Kidney (tissue), 14 donors: ENCODE data around the gene NAGA. TPM values are rescaled to one million over a fixed set of nuclear protein-coding genes. Genes with fewer than 3 reads are reported as not detected.

ENCODE experiments used
- DNase-seq, 5 donors: peaks; one replicate each; pipeline ENCODE4 v3.0.0-alpha.2; 2013 to 2020
- FAIRE-seq: peaks from 2 replicates; lab custom pipeline; 2012; peaks lifted over from hg19 to GRCh38; lab: Jason Lieb, UNC
- H3K27ac ChIP-seq, 2 donors: one replicate each; pipeline ENCODE4 v1.7.0; 2013; ENCODE audit warnings: low read depth in 2 of 2, low read length in 2 of 2, inconsistent platforms in 1 of 2
- H3K27me3 ChIP-seq: one replicate; pipeline ENCODE4 v1.7.1; 2013; ENCODE audit warnings: low read length, inconsistent platforms; ENCODE audit not compliant: control insufficient read depth, insufficient read depth
- H3K36me3 ChIP-seq, 3 donors: one replicate each; pipeline versions ENCODE4 v1.7.0 to v1.7.1; 2013; ENCODE audit warnings: low read length in 3 of 3, control low read depth in 1 of 3, inconsistent platforms in 1 of 3; ENCODE audit not compliant: insufficient read depth in 3 of 3, control insufficient read depth in 2 of 3
- H3K4me1 ChIP-seq, 3 donors: one replicate each; pipeline versions ENCODE4 v1.7.0 to v1.7.1; 2013; ENCODE audit warnings: low read length in 3 of 3, inconsistent platforms in 1 of 3, low read depth in 1 of 3; ENCODE audit not compliant: control insufficient read depth in 2 of 3, insufficient read depth in 2 of 3
- H3K4me3 ChIP-seq, 3 donors: one replicate each; pipeline versions ENCODE4 v1.7.0 to v1.8.1; 2013; ENCODE audit warnings: low read length in 3 of 3, control low read depth in 1 of 3, inconsistent platforms in 1 of 3
- H3K9ac ChIP-seq, 3 donors: one replicate each; pipeline versions ENCODE4 v1.7.0 to v1.7.1; 2013; ENCODE audit warnings: low read length in 3 of 3, control low read depth in 1 of 3, inconsistent platforms in 1 of 3
- H3K9me3 ChIP-seq, 3 donors: one replicate each; pipeline versions ENCODE4 v1.7.0 to v1.7.1; 2013; ENCODE audit warnings: low read length in 3 of 3, control low read depth in 1 of 3, inconsistent platforms in 1 of 3; ENCODE audit not compliant: control insufficient read depth in 2 of 3, insufficient read depth in 1 of 3
- intact Hi-C: fragments of 100-400 bp; cut with DNase I; formaldehyde crosslinking; loops from one replicate; pipeline ENCODE4 v1.11.1; 2022
- polyA plus RNA-seq: library from polyadenylated mRNA; stranded (reverse); fragments of 350-450 nt; fragmentation: Illumina TruSeq; extraction: RNeasy Lipid Tissue Mini Kit (QIAGEN cat#74804); gene quantifications from one replicate; pipeline ENCODE4 v1.2.3, GENCODE V29; 2014; ENCODE audit warnings: low read depth, low replicate concordance; ENCODE audit not compliant: insufficient read depth
- total RNA-seq: library from RNA; stranded (reverse); fragmentation: NEBNext Ultra II Directional; extraction: Animal tissue kit (Norgen Biotek cat#: 25700); gene quantifications from one replicate; pipeline ENCODE4 v1.2.1, GENCODE V29; 2021
- TF ChIP-seq, protein P1 (sequence below): IDR thresholded peaks from 3 replicates; pipeline ENCODE4 v1.5.1; 2012; ENCODE audit warnings: mild to moderate bottlenecking, moderate library complexity, borderline replicate concordance; ENCODE audit not compliant: insufficient read depth; ENCODE audit errors: extremely low read depth
- donor health status: control.
- donor health status: control.
- donor health status: control.
- donor health status: control.
- donor health status: control.
- donor health status: DM: yes; HTN: yes; CAD: no.
- donor health status: Normal renal cell carcinoma (clear cell type).

Gene NAGA
- total and polyA plus RNA-seq, 2 donors from 2014 or later = 27.0 to 29.8 TPM

DNA sequence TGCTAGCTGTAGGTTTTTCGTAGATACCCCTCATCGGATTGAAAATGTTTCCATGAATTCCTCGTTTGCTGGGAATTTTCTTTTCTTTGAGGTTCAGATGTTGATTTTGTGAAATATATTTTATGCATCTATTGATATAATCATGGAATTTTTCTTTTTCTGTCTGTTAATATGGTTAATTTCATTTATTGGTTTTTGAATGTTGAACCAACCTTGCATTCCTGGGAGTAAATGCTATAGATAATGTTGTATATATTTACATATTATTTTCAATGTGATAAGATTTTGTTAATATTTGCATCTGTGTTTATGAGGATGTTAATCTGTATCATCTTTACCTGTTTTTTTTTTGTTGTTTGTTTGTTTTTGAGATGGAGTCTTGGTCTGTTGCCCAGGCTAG is 30.6 kb upstream of the NAGA start:
- H3K27me3 ChIP-seq = no peaks in the 10 kb centered on the region
- no peak for DNase-seq
- no peak overlapping the region for H3K4me3 ChIP-seq
- H3K9ac ChIP-seq = no peak overlapping the region
- TF ChIP-seq, protein P1, sequence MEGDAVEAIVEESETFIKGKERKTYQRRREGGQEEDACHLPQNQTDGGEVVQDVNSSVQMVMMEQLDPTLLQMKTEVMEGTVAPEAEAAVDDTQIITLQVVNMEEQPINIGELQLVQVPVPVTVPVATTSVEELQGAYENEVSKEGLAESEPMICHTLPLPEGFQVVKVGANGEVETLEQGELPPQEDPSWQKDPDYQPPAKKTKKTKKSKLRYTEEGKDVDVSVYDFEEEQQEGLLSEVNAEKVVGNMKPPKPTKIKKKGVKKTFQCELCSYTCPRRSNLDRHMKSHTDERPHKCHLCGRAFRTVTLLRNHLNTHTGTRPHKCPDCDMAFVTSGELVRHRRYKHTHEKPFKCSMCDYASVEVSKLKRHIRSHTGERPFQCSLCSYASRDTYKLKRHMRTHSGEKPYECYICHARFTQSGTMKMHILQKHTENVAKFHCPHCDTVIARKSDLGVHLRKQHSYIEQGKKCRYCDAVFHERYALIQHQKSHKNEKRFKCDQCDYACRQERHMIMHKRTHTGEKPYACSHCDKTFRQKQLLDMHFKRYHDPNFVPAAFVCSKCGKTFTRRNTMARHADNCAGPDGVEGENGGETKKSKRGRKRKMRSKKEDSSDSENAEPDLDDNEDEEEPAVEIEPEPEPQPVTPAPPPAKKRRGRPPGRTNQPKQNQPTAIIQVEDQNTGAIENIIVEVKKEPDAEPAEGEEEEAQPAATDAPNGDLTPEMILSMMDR = no peak
- no peaks in the 10 kb centered on the region for H3K4me1 ChIP-seq
- H3K36me3 ChIP-seq = no peaks in the 10 kb centered on the region
- intact Hi-C loops = no loop called here
- H3K9me3 ChIP-seq = peaks cover 0 to 13% (median 5%) of the 10 kb centered on the region in 3 donors
- H3K27ac ChIP-seq = no peak overlapping the region
- no peak for FAIRE-seq

DNA sequence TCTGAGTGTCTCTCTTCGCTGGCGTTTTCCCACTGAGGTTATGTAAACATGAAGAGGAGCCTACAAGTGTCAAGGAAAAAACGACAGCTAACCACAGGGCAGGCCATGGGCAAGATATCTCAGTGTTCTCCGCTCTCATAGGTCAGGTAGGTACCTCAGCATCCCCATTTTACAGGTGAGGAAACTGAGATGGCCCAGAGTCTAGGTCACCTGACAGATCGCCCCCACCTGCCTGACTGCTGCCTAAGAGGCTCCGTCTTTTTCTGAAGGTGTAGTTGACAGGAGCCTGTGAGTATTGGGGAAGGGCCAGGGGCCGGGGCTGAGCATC is 20.8 kb upstream of the NAGA start:
- Histone ChIP-seq H3K9me3 (no peaks in the 10 kb centered on the region), H3K27me3 (no peaks in the 10 kb centered on the region), H3K4me1 (peaks cover 0 to 6% (median 4%) of the 10 kb centered on the region in 3 donors), H3K9ac (peak overlapping the region; percentile 52 to 96 (median 85)), H3K36me3 (peaks cover 2 to 15% (median 5%) of the 10 kb centered on the region in 3 donors), H3K27ac (peak overlapping the region; percentile 92 to 94), H3K4me3 (peak overlapping the region; percentile 75 to 86 (median 82))
- TF ChIP-seq, protein P1 = no peak
- DNase-seq (peak in 1 of 5 donors; percentile 63), FAIRE-seq (no peak)
- intact Hi-C loops = no loop called here

DNA sequence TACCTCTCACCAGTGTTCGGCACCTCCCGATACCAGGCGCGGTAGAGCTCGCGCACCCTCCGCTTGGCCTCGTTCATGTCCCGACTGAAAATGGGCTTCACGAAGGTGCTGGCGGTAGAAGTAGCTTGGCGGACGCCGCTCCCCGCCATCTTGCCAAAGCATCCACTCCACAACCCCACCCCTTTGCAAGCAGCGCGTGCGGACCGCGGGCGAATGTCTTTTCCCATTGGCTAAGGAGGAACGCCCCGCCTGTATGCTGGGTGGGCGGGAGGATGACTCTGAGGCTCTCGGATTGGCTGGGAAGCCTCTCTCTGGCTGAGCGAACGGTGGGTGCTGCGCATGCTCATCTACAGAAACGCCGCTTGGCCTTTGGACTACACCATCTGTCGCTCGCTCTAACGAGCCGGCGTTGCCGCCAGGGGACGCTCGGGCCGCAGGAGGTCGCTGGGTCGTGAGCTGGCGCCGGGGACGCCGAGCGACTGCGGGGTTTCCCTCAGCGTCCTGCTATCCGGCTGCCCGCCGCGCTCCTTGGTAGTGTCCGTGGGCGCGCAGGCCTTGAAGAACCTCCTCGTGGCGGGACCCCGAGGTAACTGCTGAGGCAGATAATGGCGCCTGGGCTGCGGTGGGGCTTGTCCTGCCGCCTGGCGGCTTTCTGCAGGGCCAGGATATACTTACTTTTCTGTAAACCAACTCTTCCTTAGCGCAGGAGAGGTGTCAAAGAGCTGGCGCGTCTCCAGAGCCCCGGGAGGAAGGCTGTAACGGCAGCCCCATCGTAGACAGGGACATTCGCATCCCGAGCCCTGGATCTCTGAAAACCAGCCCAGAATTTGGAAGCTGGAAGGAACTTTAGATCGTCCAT is 20.2 kb upstream of the NAGA start, which contains the start of gene NDUFA6:
NDUFA6 (minus strand) TSS at position 177 of the 859 bp plus-strand sequence; CDS start at position 149, 28 bp downstream.
- intact Hi-C loops = no loop called here

More for the DNA sequence above, 20.2 kb upstream of the NAGA start, which contains the start of gene NDUFA6:
- Histone ChIP-seq H3K36me3 (peaks cover 8 to 21% (median 10%) of the 10 kb centered on the region in 3 donors), H3K4me3 (peak within 1 kb of the TSS; percentile 86 to 95 (median 91)), H3K27me3 (no peaks in the 10 kb centered on the region), H3K4me1 (peaks cover 0 to 10% (median 6%) of the 10 kb centered on the region in 3 donors), H3K27ac (peak within 1 kb of the TSS; percentile 92 to 98), H3K9me3 (no peaks in the 10 kb centered on the region), H3K9ac (peak within 1 kb of the TSS; percentile 90 to 96 (median 93))
- FAIRE-seq (peak; percentile 97), DNase-seq (peak; percentile 99 to 100 (median 100))
- TF ChIP-seq, protein P1 = peak; percentile 88
